NCI-H226 (cell line): ENCODE data around the gene RNASEH2A.
"Not testable (repeated sequence)": the region's sequence is repeated elsewhere in the genome, so short reads cannot be mapped to it uniquely, and the experiment has no call there.

Experiments used
- DNase-seq: peaks from one replicate; pipeline ENCODE4 v3.0.0-alpha.2; 2015

Gene RNASEH2A

DNA sequence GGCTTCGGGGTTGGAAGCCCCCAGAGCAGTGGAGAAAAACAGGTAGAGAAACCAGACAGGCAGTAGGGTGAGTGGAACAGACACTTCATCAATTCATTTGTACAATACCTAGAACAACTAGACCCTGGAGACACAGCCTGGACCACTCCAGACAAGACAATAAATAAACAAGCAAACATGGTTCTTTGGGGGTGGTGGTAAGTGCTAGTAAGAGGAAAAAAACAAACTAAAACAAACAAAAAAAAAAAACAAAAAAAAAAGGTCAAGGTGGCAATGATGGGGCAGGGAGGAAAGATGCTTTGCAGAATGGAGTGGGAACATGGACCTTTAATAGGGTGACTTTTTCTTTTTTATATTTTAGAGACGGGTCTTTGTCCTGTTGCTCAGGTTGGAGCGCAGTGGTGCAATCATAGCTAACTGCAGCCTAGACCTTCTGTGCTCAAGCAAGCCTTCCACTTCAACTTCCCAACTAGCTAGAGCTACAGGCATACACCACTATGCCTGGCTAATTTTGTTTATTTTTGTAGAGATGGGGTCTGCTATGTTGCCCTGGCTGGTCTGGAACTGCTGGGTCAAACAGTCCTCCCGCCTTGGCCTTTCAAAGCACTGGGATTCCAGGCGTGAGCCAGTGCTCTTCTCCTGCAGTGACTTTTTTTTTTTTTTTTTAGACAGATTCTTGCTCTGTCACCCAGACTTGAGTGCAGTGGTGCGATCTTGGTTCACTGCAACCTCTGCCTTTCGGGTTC, 12.0 kb upstream of the RNASEH2A start:
- no peak for DNase-seq

GRCh38 chr19:12794971-12795381, 11.4 kb upstream of the RNASEH2A start:
- no peak for DNase-seq

DNA sequence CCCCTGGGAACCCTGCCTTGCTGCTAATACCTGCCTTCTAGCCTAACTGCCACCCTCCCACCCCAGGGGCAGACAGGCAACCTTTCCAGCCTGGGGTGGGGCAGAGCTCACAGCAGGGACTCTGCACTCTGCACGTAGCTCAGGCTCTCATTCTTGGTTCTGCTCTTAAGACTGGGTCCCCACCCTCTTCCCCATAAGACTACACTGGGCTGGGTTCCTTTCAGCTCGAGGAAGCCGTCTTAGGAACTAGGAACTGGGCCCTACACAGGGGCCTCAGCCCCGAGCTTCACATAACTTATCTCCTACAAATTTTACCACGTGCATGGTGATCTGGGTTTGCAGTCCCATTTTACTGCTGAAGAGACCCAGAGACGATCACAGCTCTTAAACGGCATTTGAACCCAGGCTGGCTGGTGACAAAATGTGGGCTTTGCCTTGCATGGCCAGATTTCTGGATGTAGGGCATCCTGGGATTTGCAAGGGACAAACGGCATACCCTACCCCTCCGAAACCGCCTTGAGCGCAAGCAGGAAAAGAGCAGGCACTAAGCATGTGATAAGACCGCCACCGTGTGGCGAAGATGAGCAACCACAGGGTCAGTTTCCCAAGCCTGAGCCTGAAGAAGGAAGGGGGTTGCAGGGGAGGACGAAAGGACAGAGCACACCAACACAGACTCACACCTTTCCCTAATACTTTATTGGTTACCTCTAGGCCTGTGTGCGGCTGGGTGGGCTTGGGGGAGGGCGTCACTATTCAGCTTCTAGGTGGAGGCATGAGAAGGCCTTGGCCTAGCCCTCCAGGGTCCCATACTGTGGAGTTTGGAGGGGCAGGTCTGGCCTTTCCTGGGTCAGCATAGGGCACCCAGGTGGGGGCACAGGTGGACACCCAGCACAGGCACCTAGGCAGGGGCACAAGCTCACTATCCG, 10.0 kb upstream of the RNASEH2A start:
- DNase-seq, result peak; percentile 56

GRCh38 chr19:12797141-12797587, 9.2 kb upstream of the RNASEH2A start:
- DNase-seq, result no peak

- DNase-seq, result not testable (repeated sequence)
Observed at GRCh38 chr19:12797607-12798006, 8.8 kb upstream of the RNASEH2A start.

GRCh38 chr19:12799742-12800465, 6.5 kb upstream of the RNASEH2A start:
- DNase-seq, result no peak

GRCh38 chr19:12800466-12800770, 6.0 kb upstream of the RNASEH2A start:
- DNase-seq, result no peak

- DNase-seq, result no peak
Observed at GRCh38 chr19:12800923-12801465, 5.4 kb upstream of the RNASEH2A start.

DNA sequence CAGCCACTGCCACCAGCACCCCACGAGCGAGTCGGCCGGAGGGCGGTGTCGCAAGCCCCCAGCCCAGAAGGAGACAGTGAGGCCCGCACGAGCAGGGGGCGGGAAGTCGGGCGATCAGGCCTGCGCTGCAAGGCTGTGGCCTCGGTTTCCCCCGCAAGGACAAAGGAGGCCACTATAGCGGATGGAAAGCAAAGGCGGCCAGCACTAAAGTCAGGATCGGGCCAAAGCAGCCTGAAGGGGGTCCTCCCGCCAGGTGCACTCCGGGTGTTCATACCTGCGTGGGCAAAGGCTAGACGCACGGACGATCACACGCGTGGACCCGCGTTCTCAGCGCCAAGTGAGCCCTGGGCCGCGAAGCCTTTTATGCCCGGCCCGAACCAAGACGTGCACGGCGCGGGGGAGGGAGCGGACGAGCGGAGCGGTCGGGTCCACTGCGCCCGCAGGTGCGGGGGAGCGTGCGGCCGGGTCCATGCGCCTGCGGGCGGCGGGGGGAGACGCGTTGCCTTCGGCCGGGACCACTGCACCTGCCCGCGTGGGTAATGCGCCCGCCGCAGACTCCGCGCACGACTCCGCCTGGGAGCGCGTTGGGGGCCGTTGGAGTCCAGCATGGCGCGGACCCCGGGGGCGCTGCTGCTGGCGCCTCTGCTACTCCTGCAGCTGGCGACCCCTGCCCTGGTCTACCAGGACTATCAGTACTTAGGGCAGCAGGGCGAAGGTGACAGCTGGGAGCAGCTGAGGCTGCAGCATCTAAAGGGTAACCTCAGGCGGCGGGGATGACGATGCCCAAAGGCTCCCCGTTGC, 4.7 kb upstream of the RNASEH2A start, which contains the start of the genes PRDX2 and THSD8:
PRDX2 (minus strand) TSS at position 335 of the 801 bp plus-strand sequence. CDS start 539 bp downstream, outside the sequence.
THSD8 (plus strand) TSS at position 604 of the 801 bp plus-strand sequence; CDS start at position 607, 3 bp downstream.
- DNase-seq, result peak; percentile 30

DNA sequence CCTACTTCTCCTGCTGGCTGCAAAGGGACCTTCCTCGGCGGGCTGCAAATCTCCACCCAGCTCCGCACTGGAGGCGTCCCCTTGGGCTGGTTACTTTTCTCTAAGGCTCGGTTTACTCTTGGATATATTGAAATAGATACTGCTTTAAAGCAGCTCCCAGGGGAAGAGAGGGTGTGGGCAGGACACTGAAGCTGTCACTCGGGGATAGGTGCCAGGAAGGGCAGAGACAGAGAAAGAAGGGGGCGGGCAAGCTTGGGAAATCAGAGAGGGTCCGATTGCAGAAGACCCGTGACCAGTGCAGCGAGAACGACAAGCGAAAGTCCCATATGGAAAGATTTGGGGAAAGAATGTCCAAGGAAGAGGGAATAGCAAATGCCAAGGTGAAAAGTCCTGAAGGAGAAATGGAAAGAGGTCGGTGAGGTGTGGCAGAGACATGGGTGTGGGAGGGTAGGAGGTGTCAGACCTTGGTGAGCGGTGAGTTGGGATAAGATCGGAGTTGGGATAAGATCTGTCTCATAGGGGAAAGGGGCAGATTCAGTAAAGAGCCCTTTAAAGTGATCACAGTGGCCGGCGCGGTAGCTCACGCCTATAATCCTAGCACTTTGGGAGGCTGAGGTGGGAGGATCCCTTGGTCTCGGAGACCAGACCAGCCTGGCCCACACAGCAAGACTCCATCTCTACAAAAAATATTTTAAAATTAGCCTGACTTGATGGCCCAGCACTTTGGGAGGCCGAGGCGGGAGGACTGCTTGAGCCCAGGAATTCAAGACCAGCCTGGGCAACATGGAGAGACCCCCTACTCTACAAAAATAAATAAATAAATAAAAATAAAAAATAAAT, 3.9 kb upstream of the RNASEH2A start:
- no peak for DNase-seq

GRCh38 chr19:12804051-12804450, 2.3 kb upstream of the RNASEH2A start:
- no peak for DNase-seq

DNA sequence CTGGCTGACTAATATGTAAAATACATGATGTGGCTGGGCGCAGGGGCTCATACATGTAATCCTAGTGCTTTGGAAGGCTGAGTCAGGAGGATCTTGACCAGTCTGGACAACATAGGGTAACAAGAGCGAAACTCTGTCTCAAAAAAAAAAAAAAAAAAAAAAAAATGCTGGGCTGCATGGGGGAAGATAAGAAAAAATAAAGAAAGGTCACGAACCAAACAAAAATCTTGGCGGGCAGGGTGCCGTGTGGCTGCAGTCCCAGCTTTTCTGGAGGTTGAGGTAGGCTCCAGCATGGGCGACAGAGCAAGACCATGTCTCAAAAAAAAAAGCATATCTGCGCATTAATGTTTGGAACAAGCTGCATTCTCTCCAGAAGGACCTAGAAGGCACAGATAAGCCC, 8.7 kb downstream of the RNASEH2A start:
- DNase-seq, result no peak

DNA sequence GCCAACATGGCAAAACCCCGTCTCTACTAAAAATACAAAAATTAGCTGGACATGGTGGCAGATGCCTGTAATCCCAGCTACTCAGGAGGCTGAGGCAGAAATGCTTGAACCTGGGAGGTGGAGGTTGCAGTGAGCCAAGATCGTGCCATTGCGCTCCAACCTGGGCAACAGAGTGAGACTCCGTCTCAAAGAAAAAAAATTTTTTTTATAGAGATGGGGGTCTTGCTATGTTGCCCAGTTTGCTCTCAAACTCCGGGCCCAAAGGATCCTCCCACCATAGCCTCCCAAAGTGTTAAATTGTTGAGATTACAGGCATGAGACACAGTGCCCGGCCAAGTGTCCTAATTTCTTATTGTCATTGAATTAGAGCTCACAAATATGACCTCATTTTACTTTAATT, 10.8 kb downstream of the RNASEH2A start:
- not testable (repeated sequence) for DNase-seq

GRCh38 chr19:12817810-12818209, 11.4 kb downstream of the RNASEH2A start:
- DNase-seq, result not testable (repeated sequence)

DNA sequence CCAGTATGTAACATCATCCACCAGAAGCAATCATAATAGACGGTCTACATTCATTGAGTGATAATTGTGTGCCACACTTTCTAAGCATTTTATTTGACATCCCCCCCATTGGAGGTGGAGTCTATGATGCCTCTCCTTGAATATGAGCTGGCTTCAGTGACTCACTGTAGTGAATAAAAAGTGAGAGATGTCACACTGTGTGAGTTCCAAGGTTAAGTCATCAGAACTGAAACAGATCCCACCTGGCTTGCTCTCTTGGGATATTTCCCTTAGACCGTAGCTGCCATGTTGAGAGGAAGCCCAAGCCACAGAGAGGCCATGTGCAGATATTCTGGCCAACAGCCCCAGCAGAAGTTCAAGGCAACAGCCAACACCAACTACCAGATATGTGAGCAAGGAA, 15.4 kb downstream of the RNASEH2A start:
- DNase-seq, result no peak

- no peak for DNase-seq
Observed at GRCh38 chr19:12825254-12826131, 19.1 kb downstream of the RNASEH2A start.

- DNase-seq, result peak; percentile 28
Observed at GRCh38 chr19:12828494-12828893, 22.1 kb downstream of the RNASEH2A start.

- no peak for DNase-seq
Observed at GRCh38 chr19:12833418-12833737, 27.0 kb downstream of the RNASEH2A start.

- no peak for DNase-seq
Observed at GRCh38 chr19:12833738-12834565, 27.6 kb downstream of the RNASEH2A start.
